GM21717 (cell line): Measurements from ENCODE around the gene NTRK1.
"Not testable (repeated sequence)": the region's sequence is repeated elsewhere in the genome, so short reads cannot be mapped to it uniquely, and the experiment has no call there.

ENCODE experiments used
- ATAC-seq: cut with Tn5 transposase; IDR thresholded peaks from one replicate; pipeline ENCODE4 v1.9.1; 2021; ENCODE audit warnings: mild to moderate bottlenecking, moderate library complexity; ENCODE audit not compliant: unreplicated experiment

NTRK1 gene

GRCh38 chr1:156911577-156912298 is 51.1 kb downstream of the NTRK1 start:
- no peak for ATAC-seq

DNA sequence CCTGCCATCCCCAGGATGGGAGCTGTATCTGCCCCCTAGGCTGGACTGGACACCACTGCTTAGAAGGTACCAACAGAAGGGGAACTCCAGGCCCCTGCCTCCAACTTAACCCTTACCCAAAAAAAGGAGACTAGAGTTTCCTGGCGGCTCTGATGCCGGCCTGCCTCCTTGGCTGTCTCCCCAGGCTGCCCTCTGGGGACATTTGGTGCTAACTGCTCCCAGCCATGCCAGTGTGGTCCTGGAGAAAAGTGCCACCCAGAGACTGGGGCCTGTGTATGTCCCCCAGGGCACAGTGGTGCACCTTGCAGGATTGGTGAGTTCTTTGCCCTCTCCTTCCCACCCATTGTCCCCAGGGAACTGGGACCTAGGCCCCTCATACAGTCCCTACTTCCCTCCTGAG is 51.6 kb downstream of the NTRK1 start:
- ATAC-seq, result no peak

- ATAC-seq, result no peak
Observed at GRCh38 chr1:156912861-156913808, 52.5 kb downstream of the NTRK1 start.

- no peak for ATAC-seq
Observed at GRCh38 chr1:156913809-156914387, 53.2 kb downstream of the NTRK1 start.

DNA sequence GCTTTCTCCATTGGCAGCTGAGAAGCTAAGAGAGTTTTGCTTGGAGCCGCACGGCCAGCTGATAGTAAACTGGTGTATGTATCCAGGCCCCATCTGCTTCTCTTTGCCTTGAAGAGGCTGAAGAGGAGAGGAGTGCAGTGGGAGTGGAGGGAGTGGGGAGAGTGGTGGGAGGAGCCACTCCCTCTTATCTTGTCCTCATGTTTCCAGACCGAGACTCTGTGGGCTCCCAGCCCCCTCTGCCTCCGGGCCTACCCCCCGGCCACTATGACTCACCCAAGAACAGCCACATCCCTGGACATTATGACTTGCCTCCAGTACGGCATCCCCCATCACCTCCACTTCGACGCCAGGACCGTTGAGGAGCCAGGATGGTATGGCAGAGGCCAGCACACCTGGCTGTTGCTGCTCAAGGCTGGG is 53.8 kb downstream of the NTRK1 start:
- ATAC-seq, result no peak

DNA sequence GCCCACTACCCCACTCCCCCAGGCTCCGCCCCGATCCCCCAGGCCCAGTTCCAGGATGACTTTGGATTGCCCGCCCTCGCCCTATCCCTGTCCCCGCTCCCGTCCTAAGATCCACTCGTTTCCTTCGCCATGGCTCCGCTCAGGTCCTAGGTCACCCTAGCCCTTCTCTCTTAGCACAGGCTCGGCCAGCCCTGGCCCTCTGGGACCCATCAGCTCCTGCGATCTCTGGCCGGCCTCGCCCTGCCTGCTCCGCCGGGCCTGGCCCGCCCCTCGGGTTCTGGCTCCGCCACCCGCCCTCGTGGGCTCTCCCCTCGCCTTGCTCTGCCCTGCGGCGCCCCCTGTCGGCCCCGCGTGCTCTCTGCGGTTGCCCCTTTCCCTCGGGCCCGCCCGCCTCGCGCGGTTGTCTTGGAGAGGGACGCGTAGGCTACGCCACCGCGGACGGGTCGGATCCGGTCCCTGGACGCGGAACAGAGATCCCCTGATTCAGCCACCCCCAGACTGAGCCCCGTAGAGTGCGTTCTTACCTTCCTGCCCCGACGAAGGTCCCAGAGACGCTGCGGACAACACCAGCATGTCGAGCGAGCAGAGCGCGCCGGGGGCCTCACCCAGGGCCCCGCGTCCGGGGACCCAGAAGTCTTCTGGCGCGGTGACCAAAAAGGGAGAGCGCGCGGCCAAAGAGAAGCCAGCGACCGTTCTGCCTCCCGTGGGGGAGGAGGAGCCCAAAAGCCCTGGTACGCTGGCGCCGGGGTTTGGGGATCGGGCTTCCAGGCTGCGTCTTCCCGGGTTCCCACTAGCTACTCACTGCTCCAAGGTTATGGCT is 59.8 kb downstream of the NTRK1 start, which contains the start of gene LRRC71:
Gene LRRC71, plus strand, starts transcription at position 400 of the 820 bp plus-strand sequence. Its CDS starts 172 bp downstream, at position 572.
- no peak for ATAC-seq

DNA sequence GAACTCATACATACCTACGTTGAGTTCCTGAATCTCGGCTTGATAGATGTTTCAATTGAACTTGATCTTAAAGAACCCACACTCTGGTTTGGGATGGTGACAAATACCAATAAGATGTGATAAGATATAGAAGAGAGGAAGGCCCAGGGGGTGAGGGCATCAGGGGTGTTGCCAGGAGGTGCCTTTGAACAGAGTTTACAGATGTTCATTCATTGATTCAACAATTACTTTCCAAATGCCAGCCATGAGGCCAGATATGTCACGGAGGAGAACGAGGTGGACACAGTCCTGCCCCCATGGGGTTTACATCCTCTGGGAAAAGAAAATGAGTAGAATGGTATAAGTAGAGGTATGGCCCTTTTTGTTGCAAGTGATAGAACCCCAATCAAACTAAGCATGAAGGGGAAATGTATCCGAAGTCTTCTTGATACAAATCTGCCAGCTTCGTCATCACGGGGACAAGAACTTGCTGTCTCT is 60.4 kb downstream of the NTRK1 start:
- ATAC-seq, result no peak

DNA sequence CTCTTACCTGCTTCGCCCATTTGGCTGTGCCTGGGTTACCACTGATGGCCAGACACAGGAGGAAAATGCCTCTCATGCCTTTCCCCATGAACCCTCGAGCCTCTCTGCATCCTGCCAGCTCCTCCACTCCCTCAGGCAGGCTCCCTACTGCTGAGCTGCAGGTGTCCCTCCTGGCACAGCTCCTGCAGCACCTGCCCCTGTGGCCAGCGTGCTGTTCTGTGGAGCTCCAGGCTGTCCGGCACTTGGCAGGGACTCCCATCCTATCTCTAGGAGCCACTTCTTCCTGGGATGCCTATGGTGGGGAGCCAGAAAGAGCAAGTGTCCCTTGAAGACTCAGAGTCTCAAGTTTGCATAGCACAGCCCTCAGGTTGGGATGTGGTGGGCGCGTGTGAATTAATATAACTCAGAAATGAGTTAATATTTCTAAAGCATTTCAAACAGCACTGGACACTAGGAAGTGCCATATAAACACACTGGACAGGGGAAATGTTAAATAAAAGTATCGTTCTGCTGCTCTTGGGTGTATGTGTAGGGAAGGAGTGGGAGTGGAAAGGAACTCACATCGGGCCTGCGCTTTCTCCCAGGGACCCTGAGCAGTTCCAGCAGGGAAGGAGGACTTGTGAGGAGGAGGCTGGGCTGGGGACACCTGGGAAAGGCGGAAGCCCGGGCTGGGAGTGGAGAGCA is 62.5 kb downstream of the NTRK1 start:
- no peak for ATAC-seq

DNA sequence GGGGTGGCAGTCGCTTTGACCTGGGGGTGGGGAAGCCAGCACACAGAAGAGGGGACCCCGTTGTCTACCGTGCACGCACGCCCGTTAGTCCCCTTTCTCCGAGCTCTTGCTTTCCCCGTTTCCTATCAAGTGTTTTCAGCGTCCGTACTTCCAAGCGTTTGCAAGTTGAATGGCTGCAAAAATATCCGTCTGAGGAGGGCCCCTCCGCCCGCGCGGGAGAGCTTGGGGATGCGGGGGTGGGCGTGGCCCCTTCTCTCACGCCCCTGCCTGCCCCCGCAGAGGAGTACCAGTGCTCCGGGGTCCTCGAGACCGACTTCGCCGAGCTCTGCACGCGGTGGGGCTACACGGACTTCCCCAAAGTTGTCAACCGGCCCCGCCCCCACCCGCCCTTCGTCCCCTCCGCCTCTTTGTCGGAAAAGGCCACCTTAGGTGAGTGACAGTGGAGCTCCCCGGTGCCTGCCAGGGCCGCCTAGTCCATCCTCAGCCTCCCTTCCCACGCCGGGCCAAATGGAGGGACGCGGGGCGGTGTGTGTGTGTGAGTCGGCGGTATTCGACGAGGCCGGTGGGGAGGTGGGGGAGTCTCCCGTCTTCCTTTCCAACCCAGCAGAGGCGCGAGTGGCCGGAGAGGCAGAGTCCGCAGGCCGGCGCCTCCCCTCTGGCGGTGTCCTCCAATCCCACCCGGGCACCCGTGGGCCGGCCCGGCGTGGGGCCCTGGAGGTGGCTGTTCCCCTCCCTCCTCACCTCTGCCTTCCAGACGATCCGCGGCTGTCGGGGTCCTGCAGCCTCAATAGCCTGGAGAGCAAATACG is 63.2 kb downstream of the NTRK1 start:
- no peak for ATAC-seq

DNA sequence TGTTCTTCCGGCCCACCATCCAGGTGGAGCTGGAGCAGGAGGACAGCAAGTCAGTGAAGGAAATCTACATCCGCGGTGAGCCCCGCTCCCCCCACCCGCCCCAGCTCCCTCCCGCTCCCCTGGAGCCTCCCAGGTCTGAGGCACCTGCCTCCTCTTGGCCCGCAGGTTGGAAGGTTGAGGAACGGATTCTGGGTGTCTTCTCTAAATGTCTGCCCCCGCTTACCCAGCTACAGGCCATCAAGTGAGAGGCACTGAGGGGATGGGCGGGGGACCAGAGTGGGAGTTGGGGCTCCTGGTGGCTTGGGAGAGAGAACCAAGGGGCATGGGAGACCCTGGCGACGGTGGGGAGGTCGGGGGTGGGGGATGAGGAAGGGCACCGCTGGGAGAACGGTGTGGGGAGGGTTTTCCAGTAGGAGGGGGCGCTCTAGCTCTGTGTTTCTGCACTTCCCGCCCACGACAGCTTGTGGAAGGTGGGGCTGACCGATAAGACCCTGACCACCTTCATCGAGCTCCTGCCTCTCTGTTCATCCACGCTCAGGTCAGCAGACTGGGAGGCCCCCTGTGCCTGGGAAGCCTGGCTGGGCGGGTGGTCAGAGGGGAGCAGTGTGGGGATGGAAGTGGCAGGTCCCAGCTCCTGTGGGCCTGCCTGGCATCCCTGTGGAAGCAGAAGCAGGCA is 64.0 kb downstream of the NTRK1 start:
- no peak for ATAC-seq

- no peak for ATAC-seq
Observed at GRCh38 chr1:156925154-156926010, 64.7 kb downstream of the NTRK1 start.

DNA sequence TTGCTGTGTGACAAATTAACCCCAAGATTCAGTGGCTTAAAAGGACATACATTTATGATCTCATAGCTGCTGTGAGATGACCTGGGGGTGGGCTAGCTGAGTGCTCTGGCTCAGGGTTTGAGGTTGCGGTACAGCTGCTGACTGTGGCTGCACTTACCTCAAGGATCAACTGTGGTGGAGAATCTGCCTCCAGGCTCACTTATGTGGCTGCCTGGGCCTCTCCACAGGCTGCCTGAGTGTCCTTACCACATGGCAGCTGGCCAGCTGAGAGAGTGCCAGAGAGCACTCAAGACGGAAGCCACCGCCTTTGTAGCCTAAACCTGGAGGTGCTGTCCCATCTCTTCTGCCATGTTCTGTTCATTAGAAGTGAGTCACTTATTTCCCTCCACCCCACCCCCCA is 65.5 kb downstream of the NTRK1 start:
- ATAC-seq, result no peak

DNA sequence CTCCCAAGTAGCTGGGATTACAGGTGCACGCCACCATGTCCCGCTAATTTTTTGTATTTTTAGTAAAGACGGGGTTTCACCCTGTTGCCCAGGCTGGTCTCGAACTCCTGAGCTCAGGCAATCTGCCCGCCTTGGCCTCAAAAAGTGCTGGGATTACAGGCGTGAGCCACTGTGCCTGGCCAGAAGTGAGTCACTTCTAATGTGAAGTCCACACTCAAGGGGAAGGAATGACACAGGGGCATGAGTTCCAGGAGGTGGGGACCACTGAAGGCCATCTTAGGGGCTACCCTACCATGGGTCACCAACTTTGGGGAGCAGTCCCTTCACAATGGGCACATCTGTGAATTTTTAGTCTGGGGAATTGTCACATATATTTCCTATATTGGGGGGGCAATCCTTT is 66.0 kb downstream of the NTRK1 start:
- ATAC-seq, result not testable (repeated sequence)

GRCh38 chr1:156927215-156928042 is 66.8 kb downstream of the NTRK1 start:
- ATAC-seq, result no peak

GRCh38 chr1:156928043-156928602 is 67.5 kb downstream of the NTRK1 start:
- ATAC-seq, result no peak

DNA sequence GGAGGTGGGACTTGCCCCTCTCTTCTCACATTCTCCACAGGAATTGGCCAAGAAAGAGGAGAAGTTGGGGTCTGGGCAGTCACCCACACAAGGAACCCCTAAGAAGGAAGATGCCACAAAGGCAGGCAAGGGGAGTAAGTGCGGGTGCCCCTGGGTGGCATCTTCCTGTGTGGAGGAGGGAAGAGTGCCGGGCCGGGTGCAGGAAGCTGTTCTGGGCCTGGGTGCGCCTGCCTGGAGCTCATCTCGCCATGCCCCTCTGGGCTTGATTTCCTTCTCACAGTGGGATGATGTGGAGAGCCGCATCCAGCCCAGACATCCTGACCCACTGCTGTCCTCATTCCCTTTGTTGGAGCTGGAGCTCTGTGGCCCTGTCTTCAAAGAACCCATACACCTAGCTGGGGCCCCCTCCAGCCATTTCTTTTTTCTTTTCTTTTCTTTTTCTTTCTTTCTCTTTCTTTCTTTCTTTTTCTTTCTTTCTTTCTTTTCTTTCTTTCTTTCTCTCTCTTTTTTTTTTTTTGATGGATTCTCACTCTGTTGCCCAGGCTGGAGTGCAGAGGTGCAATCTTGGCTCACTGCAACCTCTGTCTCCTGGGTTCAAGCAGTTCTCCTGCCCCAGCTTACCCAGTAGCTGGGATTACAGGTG is 69.1 kb downstream of the NTRK1 start:
- ATAC-seq, result no peak
